ENCODE measurements around the gene AKR1B1.

The AKR1B1 gene

GRCh38 chr7:134407311-134407710 lies 51.6 kb downstream of the AKR1B1 start:
- DNase-seq, result no peak

- no peak for DNase-seq
Observed at GRCh38 chr7:134406431-134406830, 52.5 kb downstream of the AKR1B1 start.

GRCh38 chr7:134405299-134405698 lies 53.6 kb downstream of the AKR1B1 start:
- no peak for DNase-seq

- DNase-seq, result no peak
Observed at GRCh38 chr7:134403062-134403461, 55.8 kb downstream of the AKR1B1 start.

GRCh38 chr7:134400859-134401258 lies 58.0 kb downstream of the AKR1B1 start:
- no peak for DNase-seq

- DNase-seq, result no peak
Observed at GRCh38 chr7:134396031-134396430, 62.9 kb downstream of the AKR1B1 start.

GRCh38 chr7:134395604-134396003 lies 63.3 kb downstream of the AKR1B1 start:
- DNase-seq, result no peak

- DNase-seq, result no peak
Observed at GRCh38 chr7:134394056-134394455, 64.8 kb downstream of the AKR1B1 start.
